ENCODE results near the gene CHST12. TPM values are rescaled to one million over a fixed set of nuclear protein-coding genes. Genes with fewer than 3 reads are reported as not detected.

Gene CHST12
- total RNA-seq, 1 donor from 2014 or later, result 18.5 TPM

GRCh38 chr7:2362385-2363088, 40.9 kb upstream of the CHST12 start:
- H3K4me2 ChIP-seq (ENCODE audit: low read length), result no peak overlapping the region
- H3K79me2 ChIP-seq (ENCODE audit: insufficient read depth, low read length), result peaks cover 68% of the 10 kb centered on the region
- H3K4me3 ChIP-seq (ENCODE audit: insufficient read depth, low read depth, low read length), result no peak overlapping the region
- H3K9ac ChIP-seq (ENCODE audit: low read length), result no peak overlapping the region
- peaks cover 90% of the 10 kb centered on the region for H4K20me1 ChIP-seq (ENCODE audit: insufficient read depth, low read length)
- Mint-ChIP-seq H3K4me3 (ENCODE audit: unreplicated experiment) (no peak overlapping the region), H3K27me3 (ENCODE audit: low read depth, unreplicated experiment) (no peaks in the 10 kb centered on the region), H3K9me3 (ENCODE audit: unreplicated experiment) (no peaks in the 10 kb centered on the region), H3K4me1 (ENCODE audit: low read depth, unreplicated experiment) (peaks cover 16% of the 10 kb centered on the region), H3K27ac (ENCODE audit: unreplicated experiment) (no peak overlapping the region), H3K36me3 (ENCODE audit: low read depth, unreplicated experiment) (peaks cover 12% of the 10 kb centered on the region)
- TF ChIP-seq EZH2 (IDR thresholded peaks at IDR 0.05; ENCODE audit: insufficient read depth, low read length) (no peak), CTCF (IDR thresholded peaks at IDR 0.05; ENCODE audit: insufficient read depth, low read depth, low read length) (no peak)
- no peaks in the 10 kb centered on the region for H3K27me3 ChIP-seq (ENCODE audit: insufficient read depth, low read length)
- DNase-seq (ENCODE audit: low read depth) (no peak), FAIRE-seq (no peak)
- H3K27ac ChIP-seq (ENCODE audit: low read depth, low read length), result no peak overlapping the region
- peaks cover 4% of the 10 kb centered on the region for H3K4me1 ChIP-seq (ENCODE audit: insufficient read depth, low read length)
- H2AFZ ChIP-seq (ENCODE audit: low read depth, low read length), result no peak overlapping the region
- peaks cover 53% of the 10 kb centered on the region for H3K36me3 ChIP-seq (ENCODE audit: insufficient read depth, low read length)
- H3K9me3 ChIP-seq (ENCODE audit: insufficient read depth, low read depth, low read length), result no peaks in the 10 kb centered on the region

DNA sequence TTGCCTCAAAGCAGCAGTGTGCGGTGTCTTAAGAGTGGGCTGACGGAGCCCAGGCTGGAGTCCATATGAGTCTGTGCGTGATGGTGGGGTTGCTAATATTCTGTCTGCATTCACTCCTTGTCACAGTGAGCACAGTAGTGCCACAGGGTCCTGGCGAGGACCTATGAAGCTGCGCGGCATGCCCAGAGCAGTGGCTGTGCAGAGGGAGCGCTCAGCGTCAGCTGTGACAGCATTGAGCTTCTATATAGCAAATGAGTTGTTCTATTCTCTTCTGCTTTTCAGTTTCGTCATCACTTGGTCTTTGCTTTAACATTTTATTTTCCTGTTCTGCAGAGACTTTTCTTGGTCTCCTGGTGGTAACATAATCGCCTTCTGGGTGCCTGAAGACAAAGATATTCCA, 34.3 kb upstream of the CHST12 start:
- Mint-ChIP-seq H3K27ac (ENCODE audit: unreplicated experiment) (no peak overlapping the region), H3K27me3 (ENCODE audit: low read depth, unreplicated experiment) (no peaks in the 10 kb centered on the region), H3K36me3 (ENCODE audit: low read depth, unreplicated experiment) (peaks cover 19% of the 10 kb centered on the region), H3K9me3 (ENCODE audit: unreplicated experiment) (no peaks in the 10 kb centered on the region), H3K4me3 (ENCODE audit: unreplicated experiment) (no peak overlapping the region), H3K4me1 (ENCODE audit: low read depth, unreplicated experiment) (peaks cover 2% of the 10 kb centered on the region)
- H3K4me3 ChIP-seq (ENCODE audit: insufficient read depth, low read depth, low read length), result no peak overlapping the region
- H3K9me3 ChIP-seq (ENCODE audit: insufficient read depth, low read depth, low read length), result no peaks in the 10 kb centered on the region
- H3K27me3 ChIP-seq (ENCODE audit: insufficient read depth, low read length), result no peaks in the 10 kb centered on the region
- FAIRE-seq (no peak), DNase-seq (ENCODE audit: low read depth) (no peak)
- H3K79me2 ChIP-seq (ENCODE audit: insufficient read depth, low read length), result peaks cover 40% of the 10 kb centered on the region
- no peak overlapping the region for H3K27ac ChIP-seq (ENCODE audit: low read depth, low read length)
- no peak overlapping the region for H3K9ac ChIP-seq (ENCODE audit: low read length)
- TF ChIP-seq CTCF (IDR thresholded peaks at IDR 0.05; ENCODE audit: insufficient read depth, low read depth, low read length), result no peak
- TF ChIP-seq EZH2 (IDR thresholded peaks at IDR 0.05; ENCODE audit: insufficient read depth, low read length), result no peak
- no peak overlapping the region for H2AFZ ChIP-seq (ENCODE audit: low read depth, low read length)
- peaks cover 70% of the 10 kb centered on the region for H3K36me3 ChIP-seq (ENCODE audit: insufficient read depth, low read length)
- H3K4me1 ChIP-seq (ENCODE audit: insufficient read depth, low read length), result no peaks in the 10 kb centered on the region
- peaks cover 79% of the 10 kb centered on the region for H4K20me1 ChIP-seq (ENCODE audit: insufficient read depth, low read length)
- no peak overlapping the region for H3K4me2 ChIP-seq (ENCODE audit: low read length)

DNA sequence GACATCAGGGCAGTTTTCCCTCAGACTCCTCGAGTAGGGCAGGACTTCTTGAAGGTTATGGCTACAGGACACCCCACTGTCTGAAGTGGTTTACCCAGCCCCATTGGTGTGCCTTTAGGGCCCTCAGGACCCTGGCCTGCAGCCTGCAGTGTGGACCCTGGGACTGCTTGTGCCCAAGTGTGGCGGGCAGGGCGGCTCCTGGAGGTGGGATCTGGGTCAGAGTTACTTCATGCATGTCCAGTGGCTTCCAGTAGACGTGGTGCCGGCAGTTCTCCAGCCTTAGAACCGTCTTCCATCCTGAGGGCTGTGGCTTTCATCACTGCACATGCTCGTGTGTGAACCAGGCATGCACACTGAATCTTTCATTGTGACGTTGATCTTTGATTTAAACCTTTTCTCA, 32.1 kb upstream of the CHST12 start:
- Mint-ChIP-seq H3K27ac (ENCODE audit: unreplicated experiment) (no peak overlapping the region), H3K9me3 (ENCODE audit: unreplicated experiment) (no peaks in the 10 kb centered on the region), H3K4me3 (ENCODE audit: unreplicated experiment) (no peak overlapping the region), H3K27me3 (ENCODE audit: low read depth, unreplicated experiment) (no peaks in the 10 kb centered on the region), H3K36me3 (ENCODE audit: low read depth, unreplicated experiment) (peaks cover 33% of the 10 kb centered on the region), H3K4me1 (ENCODE audit: low read depth, unreplicated experiment) (peaks cover 2% of the 10 kb centered on the region)
- Histone ChIP-seq H3K4me1 (ENCODE audit: insufficient read depth, low read length) (no peaks in the 10 kb centered on the region), H4K20me1 (ENCODE audit: insufficient read depth, low read length) (peaks cover 79% of the 10 kb centered on the region), H3K4me3 (ENCODE audit: insufficient read depth, low read depth, low read length) (no peak overlapping the region), H3K79me2 (ENCODE audit: insufficient read depth, low read length) (peaks cover 47% of the 10 kb centered on the region), H3K4me2 (ENCODE audit: low read length) (no peak overlapping the region), H3K36me3 (ENCODE audit: insufficient read depth, low read length) (peaks cover 75% of the 10 kb centered on the region), H3K27me3 (ENCODE audit: insufficient read depth, low read length) (no peaks in the 10 kb centered on the region), H2AFZ (ENCODE audit: low read depth, low read length) (no peak overlapping the region), H3K27ac (ENCODE audit: low read depth, low read length) (no peak overlapping the region), H3K9me3 (ENCODE audit: insufficient read depth, low read depth, low read length) (no peaks in the 10 kb centered on the region), H3K9ac (ENCODE audit: low read length) (no peak overlapping the region)
- DNase-seq (ENCODE audit: low read depth) (no peak), FAIRE-seq (no peak)
- TF ChIP-seq CTCF (IDR thresholded peaks at IDR 0.05; ENCODE audit: insufficient read depth, low read depth, low read length) (no peak), EZH2 (IDR thresholded peaks at IDR 0.05; ENCODE audit: insufficient read depth, low read length) (no peak)

All from astrocyte (in vitro differentiated cells and primary cell).